Ovary (tissue), 3 donors: Measurements from ENCODE around the gene GPR173.

Experiments
- EP300 ChIP-seq: sonication (generic); formaldehyde crosslinking; IDR thresholded peaks from one replicate; pipeline ENCODE4 v1.6.1; 2017; ENCODE audit warnings: antibody characterized with exemption
- POLR2A ChIP-seq: fragments of 450-650 bp; IDR thresholded peaks from one replicate; pipeline ENCODE4 v1.6.1; 2017; ENCODE audit warnings: antibody characterized with exemption, mild to moderate bottlenecking, moderate library complexity
- TF ChIP-seq, protein P1 (sequence below), 3 donors: fragments of 450-650 bp in 2 of 3; fragments of 200-600 bp in 1 of 3; IDR thresholded peaks; one replicate each; pipeline versions ENCODE4 v1.5.1 to v1.8.0; 2016 to 2022; ENCODE audit warnings: antibody characterized with exemption in 3 of 3, mild to moderate bottlenecking in 1 of 3
- donor health status: DM: no; HTN: no; CAD: no.

DNA sequence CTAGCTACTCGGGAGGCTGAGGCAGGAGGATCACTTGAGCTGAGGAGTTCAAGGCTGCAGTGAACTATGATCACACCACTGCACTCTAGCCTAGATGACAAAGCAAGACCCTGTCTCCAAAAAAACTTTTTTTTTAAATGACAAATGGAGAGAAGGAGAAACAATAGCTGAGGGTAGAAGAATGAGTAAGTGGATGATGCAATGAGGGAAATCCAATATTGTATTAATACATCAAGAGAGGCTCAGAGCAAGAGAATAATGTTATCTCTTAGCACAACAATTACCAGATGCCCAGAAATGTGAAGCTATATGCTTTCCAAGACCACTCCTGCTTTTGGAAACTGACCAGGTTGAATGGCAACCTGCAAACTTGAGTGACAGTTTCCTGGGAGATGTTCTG, 19.9 kb upstream of the GPR173 start:
- TF ChIP-seq, protein P1, sequence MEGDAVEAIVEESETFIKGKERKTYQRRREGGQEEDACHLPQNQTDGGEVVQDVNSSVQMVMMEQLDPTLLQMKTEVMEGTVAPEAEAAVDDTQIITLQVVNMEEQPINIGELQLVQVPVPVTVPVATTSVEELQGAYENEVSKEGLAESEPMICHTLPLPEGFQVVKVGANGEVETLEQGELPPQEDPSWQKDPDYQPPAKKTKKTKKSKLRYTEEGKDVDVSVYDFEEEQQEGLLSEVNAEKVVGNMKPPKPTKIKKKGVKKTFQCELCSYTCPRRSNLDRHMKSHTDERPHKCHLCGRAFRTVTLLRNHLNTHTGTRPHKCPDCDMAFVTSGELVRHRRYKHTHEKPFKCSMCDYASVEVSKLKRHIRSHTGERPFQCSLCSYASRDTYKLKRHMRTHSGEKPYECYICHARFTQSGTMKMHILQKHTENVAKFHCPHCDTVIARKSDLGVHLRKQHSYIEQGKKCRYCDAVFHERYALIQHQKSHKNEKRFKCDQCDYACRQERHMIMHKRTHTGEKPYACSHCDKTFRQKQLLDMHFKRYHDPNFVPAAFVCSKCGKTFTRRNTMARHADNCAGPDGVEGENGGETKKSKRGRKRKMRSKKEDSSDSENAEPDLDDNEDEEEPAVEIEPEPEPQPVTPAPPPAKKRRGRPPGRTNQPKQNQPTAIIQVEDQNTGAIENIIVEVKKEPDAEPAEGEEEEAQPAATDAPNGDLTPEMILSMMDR (IDR thresholded peaks at IDR 0.05) = no peak
- TF ChIP-seq POLR2A (no peak), EP300 (no peak)
